Kidney epithelial cell (primary cell): ENCODE data around the gene NOC4L. TPM values are rescaled to one million over a fixed set of nuclear protein-coding genes. Genes with fewer than 3 reads are reported as not detected.

Source experiments
- DNase-seq: peaks from one replicate; pipeline ENCODE4 v3.0.0-alpha.2; 2010; ENCODE audit warnings: low read depth
- H3K27me3 ChIP-seq: 2 replicates; pipeline ENCODE4 v1.6.0; 2011; ENCODE audit warnings: low read length; ENCODE audit not compliant: control insufficient read depth, insufficient read depth
- H3K36me3 ChIP-seq: 2 replicates; pipeline ENCODE4 v1.5.1; 2011; ENCODE audit warnings: low read length; ENCODE audit not compliant: control insufficient read depth, insufficient read depth
- H3K4me3 ChIP-seq: 2 replicates; pipeline ENCODE4 v1.5.1; 2011; ENCODE audit warnings: low read depth, mild to moderate bottlenecking, control low read depth, low read length
- total RNA-seq: library from RNA; depleted of rRNA; stranded (reverse); fragments of >200 nt; gene quantifications from 2 replicates; pipeline ENCODE4 v1.2.3, GENCODE V29; 2015
- TF ChIP-seq, protein P1 (sequence below): IDR thresholded peaks from 2 replicates; pipeline ENCODE4 v1.5.1; 2011; ENCODE audit warnings: mild to moderate bottlenecking, moderate library complexity, low read length, control low read depth, inconsistent platforms; ENCODE audit not compliant: insufficient read depth, poor library complexity, severe bottlenecking

Gene NOC4L
- total RNA-seq, 1 donor from 2014 or later = 23.8 TPM

DNA sequence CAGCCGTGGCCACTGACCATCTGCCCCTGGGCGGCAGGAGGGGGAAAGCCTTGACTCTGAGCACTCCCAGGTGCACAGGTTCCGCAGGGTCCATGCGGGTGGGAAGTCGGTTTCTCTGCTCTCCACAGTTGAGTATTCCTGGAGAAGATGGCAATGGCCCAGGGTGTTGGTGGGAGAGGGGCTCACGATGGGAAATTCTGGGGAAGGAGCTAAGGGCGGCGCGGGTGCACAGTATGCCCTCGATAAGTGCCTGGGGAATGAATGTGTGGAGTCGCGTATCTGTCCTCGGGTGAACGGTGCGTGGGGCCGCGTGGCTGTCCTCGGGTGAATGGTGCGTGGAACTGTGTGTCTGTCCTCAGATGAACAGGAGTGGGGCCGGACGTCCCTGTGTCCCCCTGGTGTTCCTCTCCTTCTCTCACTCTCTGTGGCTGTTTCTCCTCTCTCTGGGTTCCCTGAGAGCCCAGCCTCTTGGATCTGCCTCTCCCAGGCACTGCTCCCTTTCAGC lies 38.0 kb downstream of the NOC4L start:
- Histone ChIP-seq H3K27me3 (peaks cover 52% of the 10 kb centered on the region), H3K36me3 (no peaks in the 10 kb centered on the region), H3K4me3 (no peak overlapping the region)
- TF ChIP-seq, protein P1, sequence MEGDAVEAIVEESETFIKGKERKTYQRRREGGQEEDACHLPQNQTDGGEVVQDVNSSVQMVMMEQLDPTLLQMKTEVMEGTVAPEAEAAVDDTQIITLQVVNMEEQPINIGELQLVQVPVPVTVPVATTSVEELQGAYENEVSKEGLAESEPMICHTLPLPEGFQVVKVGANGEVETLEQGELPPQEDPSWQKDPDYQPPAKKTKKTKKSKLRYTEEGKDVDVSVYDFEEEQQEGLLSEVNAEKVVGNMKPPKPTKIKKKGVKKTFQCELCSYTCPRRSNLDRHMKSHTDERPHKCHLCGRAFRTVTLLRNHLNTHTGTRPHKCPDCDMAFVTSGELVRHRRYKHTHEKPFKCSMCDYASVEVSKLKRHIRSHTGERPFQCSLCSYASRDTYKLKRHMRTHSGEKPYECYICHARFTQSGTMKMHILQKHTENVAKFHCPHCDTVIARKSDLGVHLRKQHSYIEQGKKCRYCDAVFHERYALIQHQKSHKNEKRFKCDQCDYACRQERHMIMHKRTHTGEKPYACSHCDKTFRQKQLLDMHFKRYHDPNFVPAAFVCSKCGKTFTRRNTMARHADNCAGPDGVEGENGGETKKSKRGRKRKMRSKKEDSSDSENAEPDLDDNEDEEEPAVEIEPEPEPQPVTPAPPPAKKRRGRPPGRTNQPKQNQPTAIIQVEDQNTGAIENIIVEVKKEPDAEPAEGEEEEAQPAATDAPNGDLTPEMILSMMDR = no peak
- DNase-seq = no peak

DNA sequence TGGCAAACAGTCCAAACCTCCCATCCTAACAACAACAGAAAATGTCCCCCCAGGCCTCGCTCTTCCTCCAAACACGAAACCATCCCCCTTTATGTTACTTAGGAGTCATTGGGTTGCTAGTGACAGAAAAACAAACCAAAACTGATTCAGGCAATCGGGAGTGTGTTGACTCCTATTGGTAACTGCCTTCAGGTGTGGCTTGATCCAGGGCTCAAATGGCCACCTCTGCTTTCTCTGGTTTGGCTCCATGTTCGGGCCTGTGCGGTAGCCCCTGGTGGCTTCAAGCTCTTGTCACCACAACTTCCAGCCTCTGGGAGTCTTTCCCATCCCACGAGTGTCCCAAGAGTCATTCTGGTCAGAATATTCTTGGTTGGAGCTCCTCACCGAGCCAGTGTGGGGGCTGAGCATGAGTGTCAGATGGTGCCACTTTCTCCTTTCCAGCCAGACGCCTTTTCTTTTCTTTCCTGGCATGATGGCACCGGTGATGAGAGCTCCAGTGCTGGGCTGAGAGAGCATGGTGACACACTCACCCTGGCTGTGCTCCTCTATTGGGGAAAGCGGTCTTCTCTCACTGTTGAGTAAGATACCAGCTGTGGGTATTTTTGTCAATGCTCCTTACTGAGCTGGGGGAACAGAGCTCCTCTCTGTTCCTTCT lies 38.6 kb downstream of the NOC4L start:
- Histone ChIP-seq H3K27me3 (peaks cover 54% of the 10 kb centered on the region), H3K36me3 (no peaks in the 10 kb centered on the region), H3K4me3 (no peak overlapping the region)
- no peak for DNase-seq
- TF ChIP-seq, protein P1 = no peak

DNA sequence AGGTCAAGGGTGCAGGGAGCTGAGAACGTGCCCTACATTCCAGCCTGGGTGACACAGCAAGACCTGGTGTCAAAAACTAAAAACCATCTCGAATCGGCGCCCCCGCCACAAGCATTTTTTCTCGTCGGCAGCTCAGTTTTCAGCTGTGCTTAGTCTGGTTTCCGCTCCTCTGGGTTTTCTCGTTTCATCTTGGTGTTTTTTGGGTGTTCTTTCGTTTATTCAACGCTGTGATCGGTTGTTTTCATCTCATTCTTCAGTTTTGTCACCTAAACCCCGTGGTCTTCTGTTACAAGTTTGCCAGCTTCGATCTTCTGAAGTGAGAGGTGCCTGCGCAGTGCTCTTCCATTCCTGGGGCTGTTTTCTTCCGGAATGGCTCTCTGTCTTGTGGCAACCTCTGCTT lies 41.4 kb downstream of the NOC4L start:
- H3K4me3 ChIP-seq = no peak overlapping the region
- DNase-seq = no peak
- TF ChIP-seq, protein P1 = no peak
- H3K27me3 ChIP-seq = peaks cover 45% of the 10 kb centered on the region
- no peaks in the 10 kb centered on the region for H3K36me3 ChIP-seq

GRCh38 chr12:132186208-132186856 lies 42.1 kb downstream of the NOC4L start:
- Histone ChIP-seq H3K4me3 (no peak overlapping the region), H3K36me3 (no peaks in the 10 kb centered on the region), H3K27me3 (peaks cover 44% of the 10 kb centered on the region)
- TF ChIP-seq, protein P1 = no peak
- no peak for DNase-seq

DNA sequence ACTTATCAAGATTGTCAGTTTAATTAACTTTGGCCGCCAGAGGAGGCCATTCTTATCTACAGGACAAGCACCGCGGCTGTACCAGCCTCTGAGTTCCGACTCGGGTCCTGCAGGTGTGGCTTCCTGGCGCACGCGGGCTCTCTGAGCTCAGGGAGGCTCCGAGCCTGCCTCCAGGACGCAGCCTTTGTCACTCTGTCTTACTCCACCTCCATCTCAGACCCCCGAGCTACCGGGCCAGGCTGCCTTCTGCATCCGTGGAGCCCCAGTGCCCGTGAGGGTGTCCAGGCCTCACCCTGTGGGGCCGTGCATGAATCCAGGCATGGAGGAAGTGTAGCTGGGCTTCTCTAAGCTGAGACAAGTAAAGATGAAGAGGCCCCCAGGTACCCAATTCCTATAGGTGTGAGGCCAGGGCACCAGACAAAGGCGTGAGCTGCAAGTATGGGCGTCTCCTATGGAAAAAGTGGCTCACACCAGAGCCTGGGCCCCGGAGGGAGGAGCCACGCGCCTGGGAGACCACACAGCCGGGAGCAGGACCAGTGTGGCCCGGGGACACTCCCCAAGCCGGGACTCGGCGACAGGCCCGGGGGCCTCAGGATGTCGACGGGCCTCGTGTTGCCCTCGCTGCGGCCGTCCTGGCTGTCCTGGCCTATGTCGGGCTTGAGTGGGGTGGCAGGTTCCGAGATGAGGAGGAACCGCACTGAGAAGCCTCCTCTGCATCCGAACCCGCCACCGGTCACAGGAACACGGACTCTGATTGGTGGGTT lies 42.8 kb downstream of the NOC4L start:
- H3K27me3 ChIP-seq = peaks cover 49% of the 10 kb centered on the region
- DNase-seq = no peak
- TF ChIP-seq, protein P1 = no peak
- no peak overlapping the region for H3K4me3 ChIP-seq
- H3K36me3 ChIP-seq = no peaks in the 10 kb centered on the region
